IMR-90 (cell line): ENCODE results near the gene C11orf21.

Source experiments
- CEBPB ChIP-seq: IDR thresholded peaks from 2 replicates; pipeline ENCODE4 v1.6.1; 2012; ENCODE audit warnings: low read depth, low read length, improper control_type of control experiment
- CHD1 ChIP-seq: IDR thresholded peaks from 2 replicates; pipeline ENCODE4 v1.6.1; 2012; ENCODE audit warnings: low read depth, low read length, improper control_type of control experiment
- MXI1 ChIP-seq: IDR thresholded peaks from 2 replicates; pipeline ENCODE4 v1.6.1; 2012; ENCODE audit warnings: low read depth, mild to moderate bottlenecking, low read length, moderate library complexity, borderline replicate concordance
- POLR2A ChIP-seq: IDR thresholded peaks from 2 replicates; pipeline ENCODE4 v1.6.1; 2012; ENCODE audit warnings: mild to moderate bottlenecking, low read depth, low read length
- SMC3 ChIP-seq: fragments of 150-350 bp; IDR thresholded peaks from 2 replicates; pipeline ENCODE4 v1.6.1; 2016; ENCODE audit warnings: low read depth, mild to moderate bottlenecking, antibody characterized with exemption, low read length, moderate library complexity
- TF ChIP-seq, protein P1 (sequence below): conservative IDR thresholded peaks from 2 replicates; pipeline ENCODE4 v1.5.1; 2012; ENCODE audit warnings: mild to moderate bottlenecking, low read depth, low read length, improper control_type of control experiment

DNA sequence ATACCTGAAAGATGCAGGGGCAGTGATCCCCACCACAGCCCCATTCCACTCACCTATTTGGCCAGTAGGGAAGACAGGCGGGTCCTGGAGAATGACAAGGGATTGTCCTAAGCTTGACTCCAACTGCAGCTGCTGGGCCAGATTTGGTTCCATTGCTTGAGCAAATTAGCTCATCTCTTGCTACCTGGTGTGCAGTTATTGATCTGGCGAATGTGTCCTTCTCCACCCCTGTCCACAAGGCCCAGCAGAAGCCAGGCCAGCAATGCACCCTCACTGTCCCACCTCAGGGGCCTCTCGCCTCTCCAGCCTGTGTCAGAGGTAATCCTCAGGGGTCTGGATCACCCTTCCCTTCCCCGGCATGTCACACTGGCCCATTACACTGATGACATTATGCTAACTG is 23.4 kb upstream of the C11orf21 start:
- TF ChIP-seq, protein P1, sequence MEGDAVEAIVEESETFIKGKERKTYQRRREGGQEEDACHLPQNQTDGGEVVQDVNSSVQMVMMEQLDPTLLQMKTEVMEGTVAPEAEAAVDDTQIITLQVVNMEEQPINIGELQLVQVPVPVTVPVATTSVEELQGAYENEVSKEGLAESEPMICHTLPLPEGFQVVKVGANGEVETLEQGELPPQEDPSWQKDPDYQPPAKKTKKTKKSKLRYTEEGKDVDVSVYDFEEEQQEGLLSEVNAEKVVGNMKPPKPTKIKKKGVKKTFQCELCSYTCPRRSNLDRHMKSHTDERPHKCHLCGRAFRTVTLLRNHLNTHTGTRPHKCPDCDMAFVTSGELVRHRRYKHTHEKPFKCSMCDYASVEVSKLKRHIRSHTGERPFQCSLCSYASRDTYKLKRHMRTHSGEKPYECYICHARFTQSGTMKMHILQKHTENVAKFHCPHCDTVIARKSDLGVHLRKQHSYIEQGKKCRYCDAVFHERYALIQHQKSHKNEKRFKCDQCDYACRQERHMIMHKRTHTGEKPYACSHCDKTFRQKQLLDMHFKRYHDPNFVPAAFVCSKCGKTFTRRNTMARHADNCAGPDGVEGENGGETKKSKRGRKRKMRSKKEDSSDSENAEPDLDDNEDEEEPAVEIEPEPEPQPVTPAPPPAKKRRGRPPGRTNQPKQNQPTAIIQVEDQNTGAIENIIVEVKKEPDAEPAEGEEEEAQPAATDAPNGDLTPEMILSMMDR, result no peak
- no peak for TF ChIP-seq CEBPB
- TF ChIP-seq MXI1, result no peak
- TF ChIP-seq POLR2A, result no peak
- no peak for TF ChIP-seq SMC3
- TF ChIP-seq CHD1, result no peak
